NCI-H524 (cell line): ENCODE data around the gene NFIX.

Experiments
- DNase-seq, 2 experiments: peaks; one replicate each; lab custom pipeline; 2025; lab: John Stamatoyannopoulos, UW

Gene NFIX

GRCh38 chr19:13092606-13093235 is 97.4 kb downstream of the NFIX start:
- no peak for DNase-seq

DNA sequence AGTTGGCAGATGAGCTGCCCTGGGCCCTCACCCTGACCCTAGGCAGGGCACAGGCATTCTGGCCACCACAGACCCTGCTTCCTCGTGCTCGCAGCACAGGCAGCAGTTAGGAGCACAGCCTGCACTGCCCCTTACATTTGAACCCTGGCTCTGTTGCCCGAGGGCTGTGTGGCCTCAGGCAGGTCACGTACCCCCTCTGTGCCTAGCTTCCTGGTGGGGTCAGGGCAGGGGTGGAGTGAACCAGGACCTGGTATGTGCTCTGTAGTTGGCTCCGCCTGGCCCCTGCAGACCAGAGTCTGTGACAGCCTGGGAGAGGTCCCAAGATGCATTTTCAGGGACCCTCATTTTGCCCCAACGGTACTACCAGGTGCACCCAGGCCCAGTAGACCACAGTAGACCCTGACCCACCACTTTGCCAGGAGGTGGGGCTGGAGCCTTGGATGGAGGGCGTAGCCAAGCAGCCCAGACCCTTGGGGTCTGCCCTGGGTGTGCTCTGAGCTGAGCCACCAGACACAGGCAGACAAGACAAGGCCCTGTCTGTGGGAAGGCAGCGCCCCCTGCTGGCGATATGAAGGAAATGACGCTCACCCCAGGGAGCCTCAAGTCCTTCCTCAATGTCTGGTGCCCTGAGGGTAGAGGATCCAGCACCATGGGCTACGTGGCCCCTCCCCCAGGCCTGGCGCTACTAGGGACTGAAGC is 98.3 kb downstream of the NFIX start:
- peak; percentile 81 to 89 for DNase-seq

- no peak for DNase-seq
These were observed 98.8 kb downstream of the NFIX start for GRCh38 chr19:13094106-13094504.

DNA sequence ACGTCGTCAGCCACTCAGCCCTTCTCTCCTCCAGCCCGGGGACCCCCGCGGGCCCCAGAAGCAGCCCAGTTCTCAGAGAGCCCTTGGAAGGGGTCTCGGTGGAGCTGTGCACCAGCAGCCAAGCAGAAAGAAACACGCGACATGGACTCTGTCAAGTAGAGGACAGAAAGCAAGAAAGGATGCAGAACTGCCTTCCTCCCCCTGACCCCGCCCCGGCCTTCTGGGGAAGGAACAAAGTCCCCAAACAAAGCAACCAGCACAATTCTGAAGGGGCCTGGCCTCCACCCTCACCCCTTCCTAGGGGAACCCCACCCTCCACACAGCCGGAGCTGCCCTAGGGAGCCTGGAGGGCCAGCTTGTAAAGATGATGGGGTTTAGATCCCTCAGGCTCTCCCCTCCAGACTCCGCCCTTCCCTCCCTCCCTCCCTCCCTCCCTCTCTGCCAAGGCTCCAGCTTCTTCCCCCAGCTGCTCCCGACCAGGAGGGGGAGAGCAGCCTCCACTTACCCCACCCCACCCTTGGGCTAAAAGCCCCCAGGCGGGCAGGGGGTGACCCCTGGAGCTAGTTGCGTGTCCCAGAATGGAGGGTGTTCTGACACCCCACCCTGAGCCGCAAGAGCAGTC is 99.6 kb downstream of the NFIX start:
- peak in 1 of 2 experiments; percentile 33 for DNase-seq

DNA sequence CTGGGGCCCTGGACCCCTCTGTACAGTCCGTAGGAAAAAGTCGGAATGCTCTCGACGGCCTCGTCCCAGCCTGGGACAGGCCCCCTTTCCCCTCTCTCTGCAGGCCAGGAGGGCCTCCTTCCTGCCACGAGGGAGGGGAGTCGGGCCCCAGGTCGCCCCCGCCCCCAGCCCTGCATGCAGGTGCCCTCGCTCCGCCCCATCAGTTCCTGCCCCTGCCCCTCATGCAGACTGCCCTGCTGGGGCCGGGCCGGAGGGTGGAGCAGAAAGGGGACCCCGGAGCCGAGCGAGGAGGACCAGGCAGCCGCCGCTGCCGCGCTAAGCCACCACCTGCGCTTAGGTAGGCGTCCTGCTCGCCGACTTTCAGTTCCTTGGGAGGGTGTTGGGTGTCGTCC is 100.1 kb downstream of the NFIX start:
- no peak for DNase-seq

GRCh38 chr19:13095934-13096927 is 101.0 kb downstream of the NFIX start:
- peak in 1 of 2 experiments; percentile 22 for DNase-seq

DNA sequence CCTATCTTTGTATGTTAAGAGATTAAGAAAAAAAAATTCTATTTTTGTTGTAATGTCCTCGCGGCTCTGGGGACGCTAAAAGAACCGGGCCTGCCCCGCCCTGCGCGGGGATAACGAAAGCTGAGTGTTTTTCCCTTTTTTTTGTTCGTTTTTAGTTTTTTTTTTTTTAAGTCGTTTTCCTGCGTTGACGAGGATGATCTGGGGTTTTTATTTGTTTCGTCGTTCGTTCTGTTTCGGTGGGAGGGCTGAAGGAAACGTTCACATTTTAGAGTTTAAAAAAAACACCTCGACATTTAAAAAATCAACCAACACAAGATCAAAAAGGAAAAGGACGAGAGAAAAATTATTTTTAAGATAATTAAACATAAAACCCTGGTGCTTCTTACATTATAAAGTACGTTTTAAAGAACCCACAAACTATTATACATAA is 101.8 kb downstream of the NFIX start:
- no peak for DNase-seq

DNA sequence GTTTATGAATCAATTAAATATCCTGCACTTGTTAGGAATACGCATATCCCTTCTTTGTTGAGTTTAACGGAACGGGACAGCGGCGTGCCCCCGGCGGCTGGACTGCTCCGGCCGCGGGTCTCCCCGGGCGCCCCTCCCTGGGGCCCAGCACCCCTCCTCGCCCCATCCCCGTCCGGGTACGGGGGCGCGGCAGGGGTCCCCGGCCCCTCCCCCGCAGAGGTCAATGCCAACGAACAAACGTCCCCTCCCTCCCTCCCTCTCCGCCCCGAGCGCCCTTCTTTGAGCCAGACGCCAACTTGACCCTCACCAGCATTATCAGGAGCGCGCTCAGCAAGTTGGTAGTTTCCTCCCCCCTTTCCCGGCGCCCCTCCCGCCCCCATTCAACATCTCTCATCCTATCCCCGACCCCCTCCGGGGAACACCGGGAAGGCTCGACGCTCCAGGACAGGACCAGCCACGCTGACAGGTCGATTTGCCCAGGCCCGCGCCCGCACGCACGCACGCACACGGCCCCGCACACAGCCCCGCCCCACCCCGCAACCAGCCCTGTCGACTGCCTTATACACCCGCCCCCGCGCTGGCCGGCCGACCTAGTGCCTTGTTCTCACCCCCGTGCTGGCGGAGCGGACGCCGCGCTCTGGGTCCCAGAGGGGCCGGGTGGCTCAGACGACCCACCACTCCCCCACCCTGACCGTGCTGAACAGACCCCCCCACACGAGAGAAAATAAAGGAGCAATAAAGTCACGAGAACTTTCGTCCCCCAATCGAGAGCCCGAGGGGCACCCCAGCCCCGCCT is 102.4 kb downstream of the NFIX start:
- no peak for DNase-seq

GRCh38 chr19:13098277-13099072 is 103.2 kb downstream of the NFIX start:
- DNase-seq: peak in 1 of 2 experiments; percentile 46

DNA sequence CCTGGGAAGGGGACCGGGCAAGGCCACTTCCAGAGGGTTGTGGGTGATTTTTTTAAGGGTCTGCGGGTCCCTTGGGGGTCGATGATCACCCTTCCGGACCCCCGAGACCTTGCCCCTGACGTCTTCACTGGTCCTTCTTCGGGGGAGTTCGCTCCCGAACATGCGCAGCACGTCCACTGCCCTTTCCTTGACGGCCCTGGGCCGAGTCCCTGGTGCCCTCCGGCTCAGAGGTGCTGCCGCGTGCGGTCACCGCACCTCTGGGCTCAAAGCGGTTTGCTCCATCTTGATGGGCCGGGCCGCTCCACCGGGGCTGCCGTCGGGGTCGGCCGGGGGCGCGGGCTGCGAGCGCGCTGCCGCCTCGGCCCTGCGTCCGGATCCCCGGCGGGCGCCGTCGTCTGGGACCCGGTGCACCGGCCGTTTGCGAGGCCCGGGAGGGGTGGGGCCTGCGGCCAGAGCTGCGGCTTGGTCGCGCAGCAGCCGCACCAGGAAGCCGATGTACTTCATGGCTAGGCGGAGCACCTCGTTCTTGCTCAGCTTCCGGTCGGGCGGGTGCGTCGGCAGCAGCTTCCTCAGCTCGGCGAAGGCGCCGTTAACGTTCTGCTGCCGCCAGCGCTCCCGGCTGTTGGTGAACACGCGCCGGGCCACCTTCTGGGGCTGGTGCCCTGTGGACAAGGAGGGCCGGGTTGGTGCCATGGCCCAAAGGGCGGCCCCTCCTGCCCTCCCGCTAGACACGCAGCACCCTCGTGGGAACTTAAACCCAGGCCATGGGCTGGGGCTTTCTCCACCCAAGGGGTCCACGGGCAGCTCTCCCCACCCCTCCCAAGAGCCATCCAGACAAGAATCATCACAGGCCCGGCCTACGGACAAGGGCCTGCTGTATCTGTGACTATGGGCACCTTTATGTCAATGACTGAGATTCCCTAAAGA is 104.1 kb downstream of the NFIX start:
- DNase-seq: no peak

- no peak for DNase-seq
These were observed 104.8 kb downstream of the NFIX start for GRCh38 chr19:13100031-13100588.

- no peak for DNase-seq
These were observed 105.7 kb downstream of the NFIX start for GRCh38 chr19:13100841-13101589.

- DNase-seq: no peak
These were observed 106.5 kb downstream of the NFIX start for GRCh38 chr19:13101590-13102415.

DNA sequence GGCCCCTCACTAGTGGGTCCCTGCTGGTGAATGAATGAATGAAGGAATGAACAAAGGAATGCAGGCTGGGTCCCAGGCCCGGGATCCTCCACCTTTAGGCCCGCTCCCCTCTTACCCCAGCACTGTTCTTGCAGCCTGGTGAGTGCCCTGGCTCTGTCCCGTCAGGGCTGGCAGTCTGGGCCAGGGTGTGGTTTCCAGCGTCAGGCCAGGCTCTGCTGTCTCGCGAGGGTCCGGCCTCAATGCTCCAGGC is 107.1 kb downstream of the NFIX start:
- no peak for DNase-seq

DNA sequence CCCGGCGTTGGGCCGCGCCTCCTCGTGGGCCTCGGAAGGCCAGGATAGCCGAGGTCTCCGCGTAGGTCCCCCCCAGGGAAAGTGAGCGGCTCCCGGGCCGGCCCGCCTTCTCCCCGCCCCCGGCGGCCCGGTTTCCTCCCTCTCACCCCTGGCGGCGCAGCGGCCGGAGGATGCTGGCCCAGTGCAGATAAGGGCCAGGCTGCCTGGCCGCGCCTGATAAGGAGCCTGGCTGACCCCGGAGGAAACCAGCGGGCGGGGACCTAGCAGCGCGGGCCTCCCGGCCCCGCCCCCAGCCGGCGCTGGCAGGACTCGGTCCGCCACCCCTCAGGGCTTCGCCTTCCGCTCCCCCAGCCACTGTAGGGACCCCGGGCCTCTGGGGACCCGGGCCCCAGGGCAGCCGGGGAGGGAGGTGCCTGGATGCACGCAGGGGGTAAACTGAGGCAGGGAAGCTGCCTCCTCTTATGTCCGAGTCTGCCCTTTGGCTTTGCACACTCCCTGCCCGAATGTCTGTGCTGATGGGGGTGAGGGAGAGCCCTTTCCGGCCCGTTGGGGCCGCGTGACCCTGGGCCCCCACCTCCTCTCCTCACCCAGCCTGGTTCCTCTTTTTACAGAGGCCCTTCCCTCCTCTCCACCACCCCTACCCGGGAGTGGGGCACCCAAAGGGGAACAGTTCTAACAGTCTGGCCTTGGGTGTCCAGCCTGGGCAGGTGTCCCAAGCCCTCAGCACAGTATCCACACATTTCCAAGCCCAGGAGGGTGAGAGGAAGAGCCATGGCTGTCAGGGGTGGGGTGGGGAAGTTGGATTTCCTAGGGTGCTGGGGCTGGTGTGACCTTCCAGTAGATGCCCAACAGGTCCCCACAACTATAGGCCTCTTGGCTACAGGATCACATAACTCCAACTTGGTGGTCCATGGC is 107.6 kb downstream of the NFIX start, which contains the start of gene LYL1:
TSS of gene LYL1 (minus strand) at position 193 of the 915 bp plus-strand sequence. CDS start 1,687 bp downstream, outside the sequence.
- DNase-seq: no peak

DNA sequence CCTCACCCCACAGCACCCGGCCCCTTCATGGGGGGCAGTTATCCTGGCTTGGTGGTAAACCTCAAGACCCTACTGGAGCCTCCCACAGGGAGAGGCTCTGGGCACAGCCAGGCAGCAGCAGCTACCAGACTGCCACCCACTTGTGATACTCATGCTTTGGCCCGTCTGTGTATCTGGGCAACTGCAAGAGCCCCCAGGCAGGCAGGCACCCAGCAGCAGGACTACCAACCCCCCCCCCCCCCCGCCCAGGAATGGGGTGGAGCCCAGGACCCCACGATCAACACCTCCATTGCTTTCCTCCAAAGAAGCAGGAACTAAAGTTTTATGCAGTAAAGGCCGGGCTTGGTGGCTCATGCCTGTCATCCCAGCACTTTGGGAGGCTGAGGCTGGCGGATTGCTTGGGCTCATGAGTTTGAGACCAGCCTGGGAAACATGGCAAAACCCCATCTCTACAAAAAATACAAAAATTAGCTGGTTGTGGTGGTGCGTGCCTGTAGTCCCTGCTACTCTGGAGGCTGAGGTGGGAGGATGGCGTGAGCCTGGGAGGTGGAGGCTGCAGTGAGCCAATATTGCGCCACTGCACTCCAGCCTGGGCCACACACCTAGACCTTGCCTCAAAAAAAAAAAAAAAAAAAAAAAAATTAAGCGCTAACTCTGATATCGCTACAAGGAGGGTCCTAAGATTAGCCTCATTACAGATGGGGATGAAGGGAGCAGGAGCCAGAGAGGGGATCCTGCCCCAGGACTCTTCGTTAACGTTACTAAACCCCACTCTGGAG is 108.5 kb downstream of the NFIX start:
- DNase-seq: no peak
